Activated CD4-positive, alpha-beta T cell treated with anti-CD3 and anti-CD28 coated beads, Interleukin-2, amount 10 ng/mL, durations not matched to agents 7 days and 5 days (primary cell): ENCODE data around the gene WAPL. TPM values are rescaled to one million over a fixed set of nuclear protein-coding genes. Genes with fewer than 3 reads are reported as not detected.

ENCODE experiments used
- CTCF ChIA-PET: fragments of 350-600 bp; sonication (Branson Sonifier 250); formaldehyde crosslinking; loops from one replicate; lab custom pipeline; 2021; ENCODE audit warnings: antibody characterized with exemption; lab: Charles Lee
- POLR2A ChIA-PET: fragments of 350-600 bp; sonication (Branson Sonifier 250); formaldehyde crosslinking; loops from one replicate; lab custom pipeline; 2021; ENCODE audit warnings: antibody characterized with exemption; lab: Charles Lee
- DNase-seq: peaks from one replicate; pipeline ENCODE4 v3.0.0-alpha.2; 2020
- H3K27ac Mint-ChIP-seq: one replicate; pipeline ENCODE4 v1.8.0; 2021; ENCODE audit warnings: mild to moderate bottlenecking, moderate library complexity, mixed read lengths
- H3K27me3 Mint-ChIP-seq: one replicate; pipeline ENCODE4 v1.8.0; 2021; ENCODE audit warnings: mixed read lengths
- H3K36me3 Mint-ChIP-seq: one replicate; pipeline ENCODE4 v1.8.0; 2021; ENCODE audit warnings: low read depth, mixed read lengths
- H3K4me1 Mint-ChIP-seq: one replicate; pipeline ENCODE4 v1.8.0; 2021; ENCODE audit warnings: mixed read lengths
- H3K4me3 Mint-ChIP-seq: one replicate; pipeline ENCODE4 v1.8.0; 2021; ENCODE audit warnings: mild to moderate bottlenecking, moderate library complexity, mixed read lengths
- H3K9me3 Mint-ChIP-seq: one replicate; pipeline ENCODE4 v1.8.0; 2021; ENCODE audit warnings: mixed read lengths
- total RNA-seq, 2 experiments: library from RNA; stranded (reverse); gene quantifications; one replicate each; pipeline ENCODE4 v1.2.3, GENCODE V29; 2021

Gene WAPL
- total RNA-seq, 2 experiments from 2014 or later, result 50.3 to 54.4 TPM

- DNase-seq, result no peak
- H3K9me3 Mint-ChIP-seq, result no peaks in the 10 kb centered on the region
- ChIA-PET CTCF (interaction anchor here (0.7 to 1.6 kb wide), 2 partner anchors 17 to 91 kb away, joined by 3 to 4 read pairs; no protein-coding TSS in a partner anchor), POLR2A (no interaction called here)
- H3K4me3 Mint-ChIP-seq, result no peak overlapping the region
- no peak overlapping the region for H3K27ac Mint-ChIP-seq
- no peaks in the 10 kb centered on the region for H3K27me3 Mint-ChIP-seq
- H3K36me3 Mint-ChIP-seq, result peaks cover 67% of the 10 kb centered on the region
- peaks cover 31% of the 10 kb centered on the region for H3K4me1 Mint-ChIP-seq
These were observed 78.5 kb downstream of the WAPL start for GRCh38 chr10:86443069-86443468.

GRCh38 chr10:86440874-86441843 is 80.4 kb downstream of the WAPL start:
- peak overlapping the region; percentile 75 for H3K27ac Mint-ChIP-seq
- POLR2A ChIA-PET, result no interaction called here
- H3K36me3 Mint-ChIP-seq, result peaks cover 66% of the 10 kb centered on the region

DNA sequence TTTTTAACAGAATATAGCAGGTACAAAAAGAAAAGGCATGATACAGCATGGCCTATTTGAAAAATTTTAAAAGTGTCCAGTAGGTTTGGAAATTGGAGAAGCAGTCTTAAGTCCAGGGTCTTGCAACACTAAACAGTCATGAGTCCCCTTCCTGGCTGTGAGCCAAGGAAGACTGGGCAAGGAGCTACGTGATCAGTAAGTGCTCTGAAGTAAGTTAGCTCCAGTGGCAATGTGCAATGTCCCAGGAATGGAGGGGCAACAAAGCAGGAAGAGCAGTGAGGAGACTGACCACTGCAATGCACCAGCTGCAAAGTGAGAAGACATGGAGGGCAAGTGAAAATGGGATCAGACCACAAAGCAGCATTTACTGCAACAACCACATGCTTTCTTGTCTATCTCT is 82.0 kb downstream of the WAPL start:
- Mint-ChIP-seq H3K27ac (peak overlapping the region; percentile 55), H3K9me3 (no peaks in the 10 kb centered on the region), H3K4me3 (no peak overlapping the region), H3K27me3 (no peaks in the 10 kb centered on the region), H3K36me3 (peaks cover 59% of the 10 kb centered on the region), H3K4me1 (peaks cover 23% of the 10 kb centered on the region)
- POLR2A ChIA-PET, result no interaction called here
- DNase-seq, result no peak
- CTCF ChIA-PET, result interaction anchor here (1.0 to 1.6 kb wide), 2 partner anchors 17 to 39 kb away, joined by 3 to 4 read pairs; no protein-coding TSS in a partner anchor

More at GRCh38 chr10:86440874-86441843, 80.4 kb downstream of the WAPL start:
- no peak for DNase-seq
- no peaks in the 10 kb centered on the region for H3K9me3 Mint-ChIP-seq
- CTCF ChIA-PET, result interaction anchor here (0.6 kb wide), 1 partner anchor 24 kb away, joined by 4 read pairs; no protein-coding TSS in a partner anchor
- H3K4me1 Mint-ChIP-seq, result peaks cover 23% of the 10 kb centered on the region
- no peak overlapping the region for H3K4me3 Mint-ChIP-seq
- H3K27me3 Mint-ChIP-seq, result no peaks in the 10 kb centered on the region

DNA sequence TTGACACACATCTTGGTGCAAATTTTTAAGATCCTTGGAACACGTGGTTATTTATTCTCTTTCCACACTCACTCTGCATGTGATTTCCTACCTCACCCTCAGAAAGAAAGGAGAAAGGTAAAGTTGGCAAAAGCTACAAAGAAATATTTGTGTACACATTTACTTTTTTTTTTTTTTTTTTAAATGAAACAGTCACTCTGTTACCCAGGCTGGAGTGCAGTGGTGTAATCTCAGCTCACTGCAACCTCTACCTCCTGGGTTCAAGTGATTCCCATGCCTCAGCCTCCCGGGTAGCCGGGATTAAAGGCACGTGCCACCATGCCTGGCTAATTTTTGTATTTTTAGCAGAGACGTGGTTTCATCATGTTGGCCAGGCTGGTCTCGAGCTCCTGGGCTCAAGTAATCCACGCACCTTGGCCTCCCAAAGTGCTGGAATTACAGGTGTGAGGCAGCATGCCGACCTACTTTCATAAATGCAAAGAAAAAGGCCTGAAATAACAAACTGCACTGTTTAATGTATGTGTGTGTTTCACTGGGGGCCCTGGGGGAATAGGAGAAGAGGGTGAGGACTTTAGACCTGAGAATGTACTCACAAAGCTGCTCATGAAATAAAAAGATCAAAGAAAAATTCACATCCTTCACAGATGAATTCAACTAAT is 83.4 kb downstream of the WAPL start:
- ChIA-PET POLR2A (no interaction called here), CTCF (interaction anchor here (0.6 to 1.0 kb wide), 6 partner anchors 11 to 452 kb away, joined by 3 to 4 read pairs (median 3); no protein-coding TSS in a partner anchor)
- Mint-ChIP-seq H3K4me1 (peaks cover 23% of the 10 kb centered on the region), H3K27ac (no peak overlapping the region), H3K36me3 (peaks cover 50% of the 10 kb centered on the region), H3K27me3 (no peaks in the 10 kb centered on the region), H3K4me3 (no peak overlapping the region), H3K9me3 (no peaks in the 10 kb centered on the region)
- DNase-seq, result no peak

GRCh38 chr10:86437447-86437846 is 84.1 kb downstream of the WAPL start:
- Mint-ChIP-seq H3K4me3 (no peak overlapping the region), H3K27me3 (no peaks in the 10 kb centered on the region), H3K36me3 (peaks cover 46% of the 10 kb centered on the region), H3K27ac (no peak overlapping the region), H3K4me1 (peaks cover 23% of the 10 kb centered on the region), H3K9me3 (no peaks in the 10 kb centered on the region)
- DNase-seq, result no peak
- POLR2A ChIA-PET, result no interaction called here
- CTCF ChIA-PET, result interaction anchor here (0.6 to 1.0 kb wide), 5 partner anchors 13 to 453 kb away, joined by 3 to 4 read pairs (median 4); no protein-coding TSS in a partner anchor

DNA sequence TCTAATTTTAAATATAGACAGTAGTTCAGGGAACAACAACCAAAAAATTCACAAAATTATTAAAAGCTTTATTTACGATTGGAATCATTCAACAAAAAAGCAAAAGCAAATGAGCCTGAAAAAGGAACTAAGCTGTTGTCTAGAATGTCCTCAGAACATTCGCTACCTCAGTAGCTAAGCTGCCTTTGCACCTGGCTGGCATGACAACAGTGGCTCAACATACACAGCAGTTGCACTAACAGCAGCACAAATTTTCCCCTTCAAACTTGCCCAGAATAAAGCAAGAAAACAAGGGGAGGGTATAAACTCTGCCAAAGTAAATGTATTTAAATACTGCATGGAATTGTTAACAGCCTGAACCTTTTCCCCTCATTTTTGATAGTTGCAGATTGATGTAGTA is 84.6 kb downstream of the WAPL start:
- Mint-ChIP-seq H3K4me1 (peaks cover 23% of the 10 kb centered on the region), H3K9me3 (no peaks in the 10 kb centered on the region), H3K36me3 (peaks cover 44% of the 10 kb centered on the region), H3K4me3 (no peak overlapping the region), H3K27ac (no peak overlapping the region), H3K27me3 (no peaks in the 10 kb centered on the region)
- ChIA-PET CTCF (interaction anchor here (0.7 kb wide), 1 partner anchor 12 kb away, joined by 4 read pairs; no protein-coding TSS in a partner anchor), POLR2A (no interaction called here)
- no peak for DNase-seq

- H3K27me3 Mint-ChIP-seq, result no peaks in the 10 kb centered on the region
- no peak overlapping the region for H3K27ac Mint-ChIP-seq
- H3K4me1 Mint-ChIP-seq, result peaks cover 4% of the 10 kb centered on the region
- no peak for DNase-seq
- no peaks in the 10 kb centered on the region for H3K9me3 Mint-ChIP-seq
- H3K4me3 Mint-ChIP-seq, result no peak overlapping the region
- CTCF ChIA-PET, result no interaction called here
- POLR2A ChIA-PET, result no interaction called here
- H3K36me3 Mint-ChIP-seq, result peaks cover 25% of the 10 kb centered on the region
These were observed 86.9 kb downstream of the WAPL start for GRCh38 chr10:86434656-86435055.

- Mint-ChIP-seq H3K27me3 (peaks cover 10% of the 10 kb centered on the region), H3K4me1 (peaks cover 5% of the 10 kb centered on the region), H3K27ac (no peak overlapping the region), H3K36me3 (no peaks in the 10 kb centered on the region), H3K9me3 (no peaks in the 10 kb centered on the region), H3K4me3 (no peak overlapping the region)
- DNase-seq, result no peak
- ChIA-PET CTCF (interaction anchor here (1.5 kb wide), 1 partner anchor 15 kb away, joined by 3 read pairs; no protein-coding TSS in a partner anchor), POLR2A (interaction anchor here (0.6 kb wide), 1 partner anchor 43 kb away, joined by 3 read pairs; no protein-coding TSS in a partner anchor)
These were observed 97.9 kb downstream of the WAPL start for GRCh38 chr10:86423739-86424138.

GRCh38 chr10:86419101-86419500 is 102.5 kb downstream of the WAPL start:
- H3K4me3 Mint-ChIP-seq, result no peak overlapping the region
- ChIA-PET POLR2A (no interaction called here), CTCF (no interaction called here)
- H3K9me3 Mint-ChIP-seq, result no peaks in the 10 kb centered on the region
- no peak for DNase-seq
- H3K36me3 Mint-ChIP-seq, result no peaks in the 10 kb centered on the region
- H3K27me3 Mint-ChIP-seq, result peaks cover 8% of the 10 kb centered on the region
- no peak overlapping the region for H3K27ac Mint-ChIP-seq
- H3K4me1 Mint-ChIP-seq, result peaks cover 24% of the 10 kb centered on the region

GRCh38 chr10:86415583-86415982 is 106.0 kb downstream of the WAPL start:
- no peak overlapping the region for H3K4me3 Mint-ChIP-seq
- POLR2A ChIA-PET, result no interaction called here
- peaks cover 5% of the 10 kb centered on the region for H3K9me3 Mint-ChIP-seq
- no peak for DNase-seq
- CTCF ChIA-PET, result interaction anchor here (0.6 kb wide), 1 partner anchor 13 kb away, joined by 3 read pairs; no protein-coding TSS in a partner anchor
- no peaks in the 10 kb centered on the region for H3K27me3 Mint-ChIP-seq
- peaks cover 6% of the 10 kb centered on the region for H3K36me3 Mint-ChIP-seq
- H3K27ac Mint-ChIP-seq, result no peak overlapping the region
- peaks cover 56% of the 10 kb centered on the region for H3K4me1 Mint-ChIP-seq

DNA sequence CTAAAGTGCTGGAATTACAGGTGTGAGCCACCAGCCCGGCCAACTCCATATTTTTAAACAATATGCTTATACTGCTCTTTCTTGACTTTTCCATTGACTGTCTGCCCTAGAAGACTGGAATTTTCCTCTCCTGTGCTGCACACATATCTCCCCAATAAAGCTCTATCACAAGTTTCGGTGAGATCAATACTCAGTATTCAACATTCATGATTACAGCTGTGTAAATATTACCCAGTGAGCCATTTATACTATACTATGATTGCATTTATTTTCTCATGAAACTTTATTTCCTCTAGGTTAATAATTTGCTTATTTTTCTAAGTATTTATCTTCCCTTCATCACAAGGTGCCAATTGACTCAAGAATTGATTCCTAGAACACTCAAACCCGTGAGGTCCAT is 106.5 kb downstream of the WAPL start:
- ChIA-PET CTCF (interaction anchor here (0.6 to 5.0 kb wide), 2 partner anchors 13 to 15 kb away, joined by 3 to 43 read pairs; no protein-coding TSS in a partner anchor), POLR2A (no interaction called here)
- no peak for DNase-seq
- no peaks in the 10 kb centered on the region for H3K27me3 Mint-ChIP-seq
- H3K36me3 Mint-ChIP-seq, result peaks cover 8% of the 10 kb centered on the region
- no peak overlapping the region for H3K4me3 Mint-ChIP-seq
- H3K27ac Mint-ChIP-seq, result no peak overlapping the region
- H3K9me3 Mint-ChIP-seq, result peaks cover 7% of the 10 kb centered on the region
- peaks cover 59% of the 10 kb centered on the region for H3K4me1 Mint-ChIP-seq

GRCh38 chr10:86413046-86413728 is 108.4 kb downstream of the WAPL start:
- H3K4me1 Mint-ChIP-seq, result peaks cover 53% of the 10 kb centered on the region
- ChIA-PET CTCF (interaction anchor here (5.0 kb wide), 1 partner anchor 13 kb away, joined by 43 read pairs; no protein-coding TSS in a partner anchor), POLR2A (interaction anchor here (0.8 to 3.1 kb wide), 2 partner anchors 12 to 13 kb away, joined by 3 to 13 read pairs; no protein-coding TSS in a partner anchor)
- peak overlapping the region; percentile 89 for H3K27ac Mint-ChIP-seq
- H3K27me3 Mint-ChIP-seq, result no peaks in the 10 kb centered on the region
- H3K4me3 Mint-ChIP-seq, result peak overlapping the region; percentile 55
- peaks cover 7% of the 10 kb centered on the region for H3K9me3 Mint-ChIP-seq
- DNase-seq, result peak; percentile 48
- H3K36me3 Mint-ChIP-seq, result peaks cover 9% of the 10 kb centered on the region
